OCI-LY1 (cell line): ENCODE data around the gene SNAPC4.

ENCODE experiments used
- EZH2 ChIP-seq: fragments of 200-600 bp; sonication (generic), shearing (Covaris generic); IDR thresholded peaks from 2 replicates; pipeline ENCODE4 v1.8.0; 2017; ENCODE audit warnings: borderline replicate concordance, mixed run types, mild to moderate bottlenecking, antibody characterized with exemption, low read length, moderate library complexity, mixed read lengths
- TF ChIP-seq, protein P1 (sequence below): fragments of 200-600 bp; sonication (generic), shearing (Covaris generic); IDR thresholded peaks from 2 replicates; pipeline ENCODE4 v1.5.1; 2017; ENCODE audit warnings: mild to moderate bottlenecking, antibody characterized with exemption, low read length, moderate library complexity, mixed read lengths

- TF ChIP-seq, protein P1, sequence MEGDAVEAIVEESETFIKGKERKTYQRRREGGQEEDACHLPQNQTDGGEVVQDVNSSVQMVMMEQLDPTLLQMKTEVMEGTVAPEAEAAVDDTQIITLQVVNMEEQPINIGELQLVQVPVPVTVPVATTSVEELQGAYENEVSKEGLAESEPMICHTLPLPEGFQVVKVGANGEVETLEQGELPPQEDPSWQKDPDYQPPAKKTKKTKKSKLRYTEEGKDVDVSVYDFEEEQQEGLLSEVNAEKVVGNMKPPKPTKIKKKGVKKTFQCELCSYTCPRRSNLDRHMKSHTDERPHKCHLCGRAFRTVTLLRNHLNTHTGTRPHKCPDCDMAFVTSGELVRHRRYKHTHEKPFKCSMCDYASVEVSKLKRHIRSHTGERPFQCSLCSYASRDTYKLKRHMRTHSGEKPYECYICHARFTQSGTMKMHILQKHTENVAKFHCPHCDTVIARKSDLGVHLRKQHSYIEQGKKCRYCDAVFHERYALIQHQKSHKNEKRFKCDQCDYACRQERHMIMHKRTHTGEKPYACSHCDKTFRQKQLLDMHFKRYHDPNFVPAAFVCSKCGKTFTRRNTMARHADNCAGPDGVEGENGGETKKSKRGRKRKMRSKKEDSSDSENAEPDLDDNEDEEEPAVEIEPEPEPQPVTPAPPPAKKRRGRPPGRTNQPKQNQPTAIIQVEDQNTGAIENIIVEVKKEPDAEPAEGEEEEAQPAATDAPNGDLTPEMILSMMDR = no peak
- no peak for TF ChIP-seq EZH2
Observed at GRCh38 chr9:136394312-136395019, 5.5 kb downstream of the SNAPC4 start.
